ENCODE results near the gene EDDM3A.

DNA sequence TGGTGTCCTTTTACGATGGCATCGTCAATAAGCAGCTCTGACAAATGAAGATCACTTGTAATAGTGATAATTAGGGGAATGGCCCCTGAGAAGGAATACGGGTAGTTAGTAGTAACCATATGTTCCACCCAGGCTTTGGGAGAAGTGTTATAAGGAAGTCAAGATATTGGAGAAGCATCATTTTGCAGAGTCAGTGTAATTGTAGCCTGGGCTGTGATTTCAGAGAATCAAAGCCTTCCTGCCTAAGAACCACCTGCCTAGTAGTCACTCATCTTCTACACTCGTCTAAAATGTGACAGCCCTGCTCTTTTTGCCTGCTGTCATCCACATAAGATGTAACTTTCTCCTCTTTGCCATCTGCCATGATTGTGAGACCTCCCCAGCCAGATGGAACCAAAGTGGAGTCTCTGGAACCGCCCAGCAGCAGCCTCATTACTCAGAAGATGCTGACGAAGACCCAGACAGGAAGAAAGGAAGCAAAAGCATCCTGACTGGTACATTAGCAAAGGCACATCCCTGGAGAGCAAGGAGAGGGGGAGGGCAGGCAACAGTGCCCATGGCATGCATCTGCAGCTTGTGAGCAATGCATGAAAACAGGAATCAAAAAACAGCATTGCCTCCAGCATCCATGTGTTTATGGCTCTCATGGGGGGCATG lies 12.6 kb upstream of the EDDM3A start:
- TF ChIP-seq, protein P1, sequence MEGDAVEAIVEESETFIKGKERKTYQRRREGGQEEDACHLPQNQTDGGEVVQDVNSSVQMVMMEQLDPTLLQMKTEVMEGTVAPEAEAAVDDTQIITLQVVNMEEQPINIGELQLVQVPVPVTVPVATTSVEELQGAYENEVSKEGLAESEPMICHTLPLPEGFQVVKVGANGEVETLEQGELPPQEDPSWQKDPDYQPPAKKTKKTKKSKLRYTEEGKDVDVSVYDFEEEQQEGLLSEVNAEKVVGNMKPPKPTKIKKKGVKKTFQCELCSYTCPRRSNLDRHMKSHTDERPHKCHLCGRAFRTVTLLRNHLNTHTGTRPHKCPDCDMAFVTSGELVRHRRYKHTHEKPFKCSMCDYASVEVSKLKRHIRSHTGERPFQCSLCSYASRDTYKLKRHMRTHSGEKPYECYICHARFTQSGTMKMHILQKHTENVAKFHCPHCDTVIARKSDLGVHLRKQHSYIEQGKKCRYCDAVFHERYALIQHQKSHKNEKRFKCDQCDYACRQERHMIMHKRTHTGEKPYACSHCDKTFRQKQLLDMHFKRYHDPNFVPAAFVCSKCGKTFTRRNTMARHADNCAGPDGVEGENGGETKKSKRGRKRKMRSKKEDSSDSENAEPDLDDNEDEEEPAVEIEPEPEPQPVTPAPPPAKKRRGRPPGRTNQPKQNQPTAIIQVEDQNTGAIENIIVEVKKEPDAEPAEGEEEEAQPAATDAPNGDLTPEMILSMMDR (IDR thresholded peaks at IDR 0.05; ENCODE audit: low read length), result no peak
- TF ChIP-seq EZH2 (optimal IDR thresholded peaks at IDR 0.05; ENCODE audit: low read depth, low read length), result no peak
